ENCODE measurements around the gene NLN. TPM values are rescaled to one million over a fixed set of nuclear protein-coding genes. Genes with fewer than 3 reads are reported as not detected.
A peak's percentile ranks its signal among the peaks of the same experiment; 100 is the strongest.
"Not testable (repeated sequence)": the region's sequence is repeated elsewhere in the genome, so short reads cannot be mapped to it uniquely, and the experiment has no call there.

The NLN gene
- total and polyA plus RNA-seq, 4 donors, result 13.4 to 26.4 (median 19.1) TPM

GRCh38 chr5:65768723-65769346 lies 46.8 kb downstream of the NLN start:
- DNase-seq (ENCODE audit: low spot score), result no peak
- Histone ChIP-seq H3K4me1 (ENCODE audit: control insufficient read depth in 4 of 4, insufficient read depth in 4 of 4, low read length in 3 of 4) (peaks cover 0 to 8% (median 4%) of the 10 kb centered on the region in 4 donors), H3K27me3 (ENCODE audit: control insufficient read depth in 4 of 4, insufficient read depth in 4 of 4, low read length in 3 of 4) (no peaks in the 10 kb centered on the region), H3K9ac (ENCODE audit: low read depth in 1 of 2, low read length in 2 of 2) (no peak overlapping the region), H3K4me3 (ENCODE audit: low read depth in 1 of 3, low read length in 3 of 3) (no peak overlapping the region), H3K36me3 (ENCODE audit: control insufficient read depth in 4 of 4, insufficient read depth in 3 of 4, low read depth in 1 of 4, low read length in 3 of 4) (peaks cover 0 to 2% (median 0%) of the 10 kb centered on the region in 4 donors), H3K9me3 (ENCODE audit: control insufficient read depth in 4 of 4, low read length in 3 of 4) (no peaks in the 10 kb centered on the region), H3K27ac (ENCODE audit: low read depth in 1 of 2, low read length in 2 of 2) (no peak overlapping the region)
- TF ChIP-seq ZBTB33 (IDR thresholded peaks at IDR 0.05) (no peak), REST (IDR thresholded peaks at IDR 0.05) (no peak), SP1 (IDR thresholded peaks at IDR 0.05) (no peak), HNF4A (conservative IDR thresholded peaks at IDR 0.05) (peak; percentile 22 to 62), RXRA (IDR thresholded peaks at IDR 0.05) (peak; percentile 37 to 66), RAD21 (IDR thresholded peaks at IDR 0.05) (peak in 1 of 2 donors; percentile 49)
- WGBS, result 79% methylated on average over 7 of the region's 7 CpGs

- no peak overlapping the region for H3K4me3 ChIP-seq (ENCODE audit: low read depth in 1 of 3, low read length in 3 of 3)
- DNase-seq (ENCODE audit: low spot score), result no peak
- TF ChIP-seq YY1 (IDR thresholded peaks at IDR 0.05), result no peak
- WGBS, result 1% methylated on average over 1 of the region's 1 CpG
- no peak overlapping the region for H3K27ac ChIP-seq (ENCODE audit: low read depth in 1 of 2, low read length in 2 of 2)
- no peak overlapping the region for H3K9ac ChIP-seq (ENCODE audit: low read depth in 1 of 2, low read length in 2 of 2)
- no peaks in the 10 kb centered on the region for H3K27me3 ChIP-seq (ENCODE audit: control insufficient read depth in 4 of 4, insufficient read depth in 4 of 4, low read length in 3 of 4)
- no peaks in the 10 kb centered on the region for H3K9me3 ChIP-seq (ENCODE audit: control insufficient read depth in 4 of 4, low read length in 3 of 4)
- H3K36me3 ChIP-seq (ENCODE audit: control insufficient read depth in 4 of 4, insufficient read depth in 3 of 4, low read depth in 1 of 4, low read length in 3 of 4), result peaks cover 0 to 2% (median 0%) of the 10 kb centered on the region in 4 donors
- H3K4me1 ChIP-seq (ENCODE audit: control insufficient read depth in 4 of 4, insufficient read depth in 4 of 4, low read length in 3 of 4), result peaks cover 0 to 8% (median 4%) of the 10 kb centered on the region in 4 donors
Measured at GRCh38 chr5:65769539-65769938, 47.5 kb downstream of the NLN start.

- TF ChIP-seq HNF4A (conservative IDR thresholded peaks at IDR 0.05), result no peak
- TF ChIP-seq REST (IDR thresholded peaks at IDR 0.05), result no peak
- H3K27me3 ChIP-seq (ENCODE audit: control insufficient read depth in 4 of 4, insufficient read depth in 4 of 4, low read length in 3 of 4), result no peaks in the 10 kb centered on the region
- H3K36me3 ChIP-seq (ENCODE audit: control insufficient read depth in 4 of 4, insufficient read depth in 3 of 4, low read depth in 1 of 4, low read length in 3 of 4), result peaks cover 0 to 2% (median 0%) of the 10 kb centered on the region in 4 donors
- no peak overlapping the region for H3K4me3 ChIP-seq (ENCODE audit: low read depth in 1 of 3, low read length in 3 of 3)
- DNase-seq (ENCODE audit: low spot score), result no peak
- H3K27ac ChIP-seq (ENCODE audit: low read depth in 1 of 2, low read length in 2 of 2), result no peak overlapping the region
- H3K9me3 ChIP-seq (ENCODE audit: control insufficient read depth in 4 of 4, low read length in 3 of 4), result no peaks in the 10 kb centered on the region
- peaks cover 0 to 8% (median 4%) of the 10 kb centered on the region in 4 donors for H3K4me1 ChIP-seq (ENCODE audit: control insufficient read depth in 4 of 4, insufficient read depth in 4 of 4, low read length in 3 of 4)
- 96% methylated on average over 2 of the region's 2 CpGs for WGBS
- no peak overlapping the region for H3K9ac ChIP-seq (ENCODE audit: low read depth in 1 of 2, low read length in 2 of 2)
Measured at GRCh38 chr5:65771266-65771665, 49.3 kb downstream of the NLN start.

- not testable (repeated sequence) for DNase-seq (ENCODE audit: low spot score); H3K9me3 ChIP-seq (ENCODE audit: control insufficient read depth in 4 of 4, low read length in 3 of 4); H3K27ac ChIP-seq (ENCODE audit: low read depth in 1 of 2, low read length in 2 of 2); H3K4me3 ChIP-seq (ENCODE audit: low read depth in 1 of 3, low read length in 3 of 3); H3K9ac ChIP-seq (ENCODE audit: low read depth in 1 of 2, low read length in 2 of 2); H3K27me3 ChIP-seq (ENCODE audit: control insufficient read depth in 4 of 4, insufficient read depth in 4 of 4, low read length in 3 of 4); H3K4me1 ChIP-seq (ENCODE audit: control insufficient read depth in 4 of 4, insufficient read depth in 4 of 4, low read length in 3 of 4); H3K36me3 ChIP-seq (ENCODE audit: control insufficient read depth in 4 of 4, insufficient read depth in 3 of 4, low read depth in 1 of 4, low read length in 3 of 4)
- 98% methylated on average over 2 of the region's 2 CpGs for WGBS
Measured at GRCh38 chr5:65772963-65773362, 51.0 kb downstream of the NLN start.

All from liver (tissue), 9 donors.